GM23248 (cell line): ENCODE measurements around the gene TRMT44.

Experiments
- EZH2 ChIP-seq: fragments of 200-600 bp; sonication (generic); IDR thresholded peaks from 2 replicates; pipeline ENCODE4 v1.6.1; 2018; ENCODE audit warnings: antibody characterized with exemption, mild to moderate bottlenecking; ENCODE audit not compliant: insufficient read depth, poor library complexity, severe bottlenecking
- EZH2phosphoT487 ChIP-seq: fragments of 200-600 bp; sonication (generic); IDR thresholded peaks from 2 replicates; pipeline ENCODE4 v1.6.1; 2018; ENCODE audit warnings: antibody characterized with exemption, moderate library complexity, mild to moderate bottlenecking, low read depth; ENCODE audit not compliant: insufficient read depth

DNA sequence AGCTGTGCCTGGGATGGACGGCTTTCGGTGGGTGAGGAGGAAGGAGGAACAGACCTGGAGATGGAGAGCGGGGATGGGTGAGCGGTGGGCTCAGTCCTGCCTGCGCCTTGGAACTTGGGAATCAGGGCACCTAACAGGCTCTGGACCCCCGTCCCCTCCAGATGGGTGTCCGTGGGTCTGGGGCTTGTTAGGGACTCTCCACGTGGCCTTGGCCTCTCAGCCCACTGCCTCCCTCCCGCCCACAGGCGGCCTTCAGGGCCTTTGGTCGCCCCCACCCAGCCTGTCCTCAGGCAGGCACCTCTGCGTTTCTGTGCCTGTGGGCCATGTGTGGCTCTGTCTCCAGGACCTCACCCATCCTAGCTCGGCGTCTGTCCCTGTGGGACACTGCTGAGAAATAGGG lies 29.0 kb downstream of the TRMT44 start:
- no peak for TF ChIP-seq EZH2
- no peak for TF ChIP-seq EZH2phosphoT487
